Activated T-cell treated with anti-CD3 and anti-CD28 coated beads, Interleukin-2, amount 50 U/mL, for 4 hours (primary cell): Measurements from ENCODE around the gene DDX20. TPM values are rescaled to one million over a fixed set of nuclear protein-coding genes. Genes with fewer than 3 reads are reported as not detected.
A peak's percentile ranks its signal among the peaks of the same experiment; 100 is the strongest.

ENCODE experiments used
- ATAC-seq, 2 donors: fragments of 200-7000 bp; cut with Tn5 transposase; one replicate each; pipeline ENCODE4 v1.10.0; 2021
- DNase-seq: peaks from one replicate; pipeline ENCODE4 v3.0.0-alpha.2; 2020
- H3K27me3 Mint-ChIP-seq: one replicate; pipeline ENCODE4 v1.8.0; 2021; ENCODE audit warnings: low read depth, mixed read lengths
- H3K36me3 Mint-ChIP-seq: one replicate; pipeline ENCODE4 v1.8.0; 2022; ENCODE audit warnings: mixed read lengths; ENCODE audit not compliant: insufficient read depth
- H3K4me1 Mint-ChIP-seq: one replicate; pipeline ENCODE4 v1.8.0; 2021; ENCODE audit warnings: low read depth, mixed read lengths
- H3K4me3 Mint-ChIP-seq: one replicate; pipeline ENCODE4 v1.8.0; 2021; ENCODE audit warnings: mild to moderate bottlenecking, moderate library complexity, mixed read lengths
- H3K9me3 Mint-ChIP-seq: one replicate; pipeline ENCODE4 v1.8.0; 2021; ENCODE audit warnings: mixed read lengths
- total RNA-seq, 3 donors: library from RNA; stranded (reverse); gene quantifications; one replicate each; pipeline ENCODE4 v1.2.1, GENCODE V29; 2021

The DDX20 gene, protein sequence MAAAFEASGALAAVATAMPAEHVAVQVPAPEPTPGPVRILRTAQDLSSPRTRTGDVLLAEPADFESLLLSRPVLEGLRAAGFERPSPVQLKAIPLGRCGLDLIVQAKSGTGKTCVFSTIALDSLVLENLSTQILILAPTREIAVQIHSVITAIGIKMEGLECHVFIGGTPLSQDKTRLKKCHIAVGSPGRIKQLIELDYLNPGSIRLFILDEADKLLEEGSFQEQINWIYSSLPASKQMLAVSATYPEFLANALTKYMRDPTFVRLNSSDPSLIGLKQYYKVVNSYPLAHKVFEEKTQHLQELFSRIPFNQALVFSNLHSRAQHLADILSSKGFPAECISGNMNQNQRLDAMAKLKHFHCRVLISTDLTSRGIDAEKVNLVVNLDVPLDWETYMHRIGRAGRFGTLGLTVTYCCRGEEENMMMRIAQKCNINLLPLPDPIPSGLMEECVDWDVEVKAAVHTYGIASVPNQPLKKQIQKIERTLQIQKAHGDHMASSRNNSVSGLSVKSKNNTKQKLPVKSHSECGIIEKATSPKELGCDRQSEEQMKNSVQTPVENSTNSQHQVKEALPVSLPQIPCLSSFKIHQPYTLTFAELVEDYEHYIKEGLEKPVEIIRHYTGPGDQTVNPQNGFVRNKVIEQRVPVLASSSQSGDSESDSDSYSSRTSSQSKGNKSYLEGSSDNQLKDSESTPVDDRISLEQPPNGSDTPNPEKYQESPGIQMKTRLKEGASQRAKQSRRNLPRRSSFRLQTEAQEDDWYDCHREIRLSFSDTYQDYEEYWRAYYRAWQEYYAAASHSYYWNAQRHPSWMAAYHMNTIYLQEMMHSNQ
- 10 to 100 TPM; 22.0 to 26.0 (median 24.1) TPM for total RNA-seq

GRCh38 chr1:111755331-111756123 is at the start of gene DDX20:
DDX20 (plus strand) TSS chr1:111755901; CDS start chr1:111755925, 24 bp downstream.
- Mint-ChIP-seq H3K4me1 (peaks cover 39% of the 10 kb centered on the region), H3K27me3 (no peaks in the 10 kb centered on the region), H3K4me3 (peak within 1 kb of the TSS; percentile 93), H3K9me3 (no peaks in the 10 kb centered on the region), H3K36me3 (peaks cover 15% of the 10 kb centered on the region)
- DNase-seq (peak; percentile 90), ATAC-seq (peak; percentile 89 to 91)

GRCh38 chr1:111706921-111707320 is 48.8 kb upstream of the DDX20 start:
- H3K4me3 Mint-ChIP-seq = no peak overlapping the region
- H3K4me1 Mint-ChIP-seq = peaks cover 21% of the 10 kb centered on the region
- H3K36me3 Mint-ChIP-seq = peaks cover 38% of the 10 kb centered on the region
- DNase-seq (no peak), ATAC-seq (no peak)
- no peaks in the 10 kb centered on the region for H3K9me3 Mint-ChIP-seq
- H3K27me3 Mint-ChIP-seq = no peaks in the 10 kb centered on the region

DNA sequence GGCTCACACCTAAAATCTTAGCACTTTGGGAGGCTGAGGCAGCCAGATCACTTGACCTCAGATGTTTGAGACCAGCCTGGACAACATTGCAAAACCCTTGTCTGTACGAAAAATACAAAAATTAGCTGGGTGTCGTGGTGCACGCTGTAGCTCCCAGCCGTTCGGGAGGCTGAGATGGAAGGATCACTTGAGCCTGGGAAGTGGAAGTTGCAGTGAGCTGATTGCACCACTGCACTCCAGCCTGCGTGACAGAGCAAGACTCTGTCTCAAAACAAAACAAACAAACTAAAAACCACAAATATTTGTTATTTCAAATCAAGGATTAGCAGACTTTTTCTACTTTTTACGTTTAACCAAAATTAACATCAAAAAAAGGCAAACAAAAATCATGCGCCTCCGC is 47.8 kb upstream of the DDX20 start:
- DNase-seq = no peak
- no peak for ATAC-seq
- no peaks in the 10 kb centered on the region for H3K9me3 Mint-ChIP-seq
- peaks cover 35% of the 10 kb centered on the region for H3K36me3 Mint-ChIP-seq
- H3K4me3 Mint-ChIP-seq = no peak overlapping the region
- peaks cover 17% of the 10 kb centered on the region for H3K4me1 Mint-ChIP-seq
- H3K27me3 Mint-ChIP-seq = no peaks in the 10 kb centered on the region

DNA sequence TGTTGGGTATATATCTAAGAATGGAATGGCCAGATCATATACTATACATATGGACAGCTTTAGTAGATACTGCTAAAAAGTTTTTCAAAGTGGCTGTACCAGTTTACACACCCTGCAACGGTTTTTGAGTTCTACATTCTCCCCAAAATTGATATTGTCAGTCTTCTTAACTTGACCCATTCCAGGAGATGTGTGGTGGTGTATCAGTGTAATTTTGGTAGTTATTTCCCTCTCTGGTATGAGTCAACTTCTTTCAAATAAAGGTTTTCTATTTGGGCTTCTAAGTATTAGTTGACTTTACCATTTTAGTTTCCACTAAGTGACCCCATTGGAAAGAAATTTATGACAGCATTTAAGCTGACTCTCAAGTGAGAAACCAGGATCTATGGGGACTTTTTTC is 45.7 kb upstream of the DDX20 start:
- Mint-ChIP-seq H3K4me3 (no peak overlapping the region), H3K27me3 (no peaks in the 10 kb centered on the region), H3K4me1 (peaks cover 14% of the 10 kb centered on the region), H3K36me3 (peaks cover 29% of the 10 kb centered on the region), H3K9me3 (no peaks in the 10 kb centered on the region)
- ATAC-seq (peak in 1 of 2 donors; percentile 32), DNase-seq (no peak)

- Mint-ChIP-seq H3K4me1 (peaks cover 14% of the 10 kb centered on the region), H3K9me3 (no peaks in the 10 kb centered on the region), H3K27me3 (no peaks in the 10 kb centered on the region), H3K36me3 (peaks cover 14% of the 10 kb centered on the region), H3K4me3 (no peak overlapping the region)
- DNase-seq (no peak), ATAC-seq (no peak)
These were observed 39.4 kb upstream of the DDX20 start for GRCh38 chr1:111716333-111716732.

- Mint-ChIP-seq H3K9me3 (no peaks in the 10 kb centered on the region), H3K36me3 (peaks cover 12% of the 10 kb centered on the region), H3K27me3 (no peaks in the 10 kb centered on the region), H3K4me3 (no peak overlapping the region), H3K4me1 (peaks cover 14% of the 10 kb centered on the region)
- no peak for DNase-seq
- ATAC-seq = no peak
These were observed 38.3 kb upstream of the DDX20 start for GRCh38 chr1:111717450-111717849.

DNA sequence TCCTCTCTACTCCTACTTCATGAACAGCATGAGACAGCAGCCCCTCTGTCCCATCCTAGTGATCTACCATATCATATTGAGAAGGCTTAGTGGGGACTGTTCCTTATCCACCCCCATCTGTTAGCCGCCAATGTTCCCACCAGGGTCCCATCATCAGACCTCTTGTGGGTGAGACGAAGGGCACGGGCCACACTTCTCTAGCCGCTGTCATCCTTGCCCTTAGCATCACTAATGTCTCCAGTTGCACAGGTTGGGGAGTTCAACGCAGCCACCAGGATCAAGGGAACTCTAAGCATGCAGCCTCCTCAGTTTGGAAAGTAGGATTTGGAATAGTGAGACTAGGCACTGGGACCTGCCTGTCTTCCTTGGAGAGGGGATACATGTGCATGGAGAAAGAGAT is 36.6 kb upstream of the DDX20 start:
- ATAC-seq (no peak), DNase-seq (no peak)
- Mint-ChIP-seq H3K27me3 (no peaks in the 10 kb centered on the region), H3K4me3 (no peak overlapping the region), H3K4me1 (peaks cover 28% of the 10 kb centered on the region), H3K36me3 (peaks cover 12% of the 10 kb centered on the region), H3K9me3 (no peaks in the 10 kb centered on the region)

GRCh38 chr1:111719674-111720132 is 36.0 kb upstream of the DDX20 start:
- H3K27me3 Mint-ChIP-seq = no peaks in the 10 kb centered on the region
- H3K4me3 Mint-ChIP-seq = no peak overlapping the region
- H3K4me1 Mint-ChIP-seq = peaks cover 30% of the 10 kb centered on the region
- no peaks in the 10 kb centered on the region for H3K9me3 Mint-ChIP-seq
- ATAC-seq = no peak
- H3K36me3 Mint-ChIP-seq = peaks cover 12% of the 10 kb centered on the region
- DNase-seq = no peak

- H3K4me1 Mint-ChIP-seq = peaks cover 30% of the 10 kb centered on the region
- no peaks in the 10 kb centered on the region for H3K27me3 Mint-ChIP-seq
- H3K9me3 Mint-ChIP-seq = no peaks in the 10 kb centered on the region
- H3K4me3 Mint-ChIP-seq = no peak overlapping the region
- ATAC-seq (no peak), DNase-seq (no peak)
- H3K36me3 Mint-ChIP-seq = peaks cover 12% of the 10 kb centered on the region
These were observed 35.3 kb upstream of the DDX20 start for GRCh38 chr1:111720274-111720976.

GRCh38 chr1:111720977-111721786 is 34.5 kb upstream of the DDX20 start:
- Mint-ChIP-seq H3K9me3 (no peaks in the 10 kb centered on the region), H3K36me3 (peaks cover 12% of the 10 kb centered on the region), H3K27me3 (no peaks in the 10 kb centered on the region), H3K4me3 (no peak overlapping the region), H3K4me1 (peaks cover 30% of the 10 kb centered on the region)
- ATAC-seq = no peak
- DNase-seq = no peak

- peaks cover 24% of the 10 kb centered on the region for H3K4me1 Mint-ChIP-seq
- DNase-seq (no peak), ATAC-seq (no peak)
- no peaks in the 10 kb centered on the region for H3K27me3 Mint-ChIP-seq
- no peaks in the 10 kb centered on the region for H3K9me3 Mint-ChIP-seq
- no peaks in the 10 kb centered on the region for H3K36me3 Mint-ChIP-seq
- no peak overlapping the region for H3K4me3 Mint-ChIP-seq
These were observed 32.5 kb upstream of the DDX20 start for GRCh38 chr1:111723091-111723806.

DNA sequence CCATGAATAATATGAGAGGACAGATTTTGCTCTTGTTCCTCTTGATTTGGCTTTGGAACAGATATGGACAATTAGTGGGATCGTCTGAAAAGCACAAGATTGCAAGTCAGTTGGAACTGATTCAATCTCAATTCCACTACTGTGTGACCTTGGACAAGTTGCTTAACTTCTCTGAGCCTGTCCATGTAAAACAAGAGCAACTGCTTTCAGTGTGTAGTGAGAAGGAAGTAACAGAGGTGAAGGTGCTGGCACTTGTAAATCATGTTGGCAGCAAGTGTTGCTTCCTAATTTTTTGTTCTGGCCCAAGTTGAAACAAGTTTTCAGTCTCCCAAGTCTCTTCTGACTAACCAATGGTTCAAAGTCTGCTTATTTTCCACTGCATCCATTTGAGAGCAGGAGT is 31.8 kb upstream of the DDX20 start:
- H3K36me3 Mint-ChIP-seq = no peaks in the 10 kb centered on the region
- H3K4me3 Mint-ChIP-seq = no peak overlapping the region
- no peaks in the 10 kb centered on the region for H3K9me3 Mint-ChIP-seq
- no peaks in the 10 kb centered on the region for H3K27me3 Mint-ChIP-seq
- DNase-seq = no peak
- H3K4me1 Mint-ChIP-seq = peaks cover 24% of the 10 kb centered on the region
- ATAC-seq = no peak
